GM19238 (cell line): ENCODE results near the gene SLC19A2.
"Not testable (repeated sequence)": the region's sequence is repeated elsewhere in the genome, so short reads cannot be mapped to it uniquely, and the experiment has no call there.

Experiments used
- DNase-seq: peaks from one replicate; pipeline ENCODE4 v3.0.0; 2011; ENCODE audit warnings: low spot score; ENCODE audit not compliant: insufficient read length

SLC19A2 gene

DNA sequence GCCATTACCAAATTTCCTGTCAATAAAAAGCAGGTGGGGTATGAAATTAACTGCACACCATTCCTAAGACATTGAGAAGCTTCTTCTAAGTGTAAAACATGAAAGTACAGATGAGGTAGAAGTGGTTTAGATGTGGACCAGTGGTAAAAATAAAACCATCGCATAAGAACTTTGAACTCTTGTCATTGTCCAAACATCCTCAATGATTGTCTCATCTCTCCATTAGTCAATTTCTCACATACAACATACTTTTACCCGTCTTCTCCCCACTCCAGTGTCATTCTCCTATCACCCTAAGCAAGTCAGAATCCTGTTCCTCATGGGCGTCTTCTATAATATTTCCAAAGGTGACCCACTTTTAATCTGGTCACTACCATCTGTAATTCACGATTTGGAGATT lies 24.3 kb upstream of the SLC19A2 start:
- DNase-seq, result no peak

DNA sequence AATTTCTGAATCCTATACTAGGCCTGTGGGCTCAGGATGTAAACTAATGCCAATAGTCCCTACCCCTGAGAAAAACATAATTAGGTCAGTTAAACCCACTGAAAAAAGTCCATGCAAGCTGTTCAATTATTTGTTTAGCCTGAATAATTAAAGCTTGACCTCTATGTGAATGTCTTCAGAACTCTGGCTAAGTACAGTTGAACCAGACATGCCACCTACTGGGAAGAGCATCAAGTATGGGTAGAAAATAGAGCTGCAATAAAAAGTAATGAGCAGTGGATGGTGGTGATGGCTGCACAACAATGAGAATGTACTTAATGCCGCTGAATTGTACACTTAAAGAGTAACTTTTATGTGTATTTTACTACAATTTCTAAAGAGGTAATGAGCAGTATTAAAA lies 23.6 kb upstream of the SLC19A2 start:
- no peak for DNase-seq

DNA sequence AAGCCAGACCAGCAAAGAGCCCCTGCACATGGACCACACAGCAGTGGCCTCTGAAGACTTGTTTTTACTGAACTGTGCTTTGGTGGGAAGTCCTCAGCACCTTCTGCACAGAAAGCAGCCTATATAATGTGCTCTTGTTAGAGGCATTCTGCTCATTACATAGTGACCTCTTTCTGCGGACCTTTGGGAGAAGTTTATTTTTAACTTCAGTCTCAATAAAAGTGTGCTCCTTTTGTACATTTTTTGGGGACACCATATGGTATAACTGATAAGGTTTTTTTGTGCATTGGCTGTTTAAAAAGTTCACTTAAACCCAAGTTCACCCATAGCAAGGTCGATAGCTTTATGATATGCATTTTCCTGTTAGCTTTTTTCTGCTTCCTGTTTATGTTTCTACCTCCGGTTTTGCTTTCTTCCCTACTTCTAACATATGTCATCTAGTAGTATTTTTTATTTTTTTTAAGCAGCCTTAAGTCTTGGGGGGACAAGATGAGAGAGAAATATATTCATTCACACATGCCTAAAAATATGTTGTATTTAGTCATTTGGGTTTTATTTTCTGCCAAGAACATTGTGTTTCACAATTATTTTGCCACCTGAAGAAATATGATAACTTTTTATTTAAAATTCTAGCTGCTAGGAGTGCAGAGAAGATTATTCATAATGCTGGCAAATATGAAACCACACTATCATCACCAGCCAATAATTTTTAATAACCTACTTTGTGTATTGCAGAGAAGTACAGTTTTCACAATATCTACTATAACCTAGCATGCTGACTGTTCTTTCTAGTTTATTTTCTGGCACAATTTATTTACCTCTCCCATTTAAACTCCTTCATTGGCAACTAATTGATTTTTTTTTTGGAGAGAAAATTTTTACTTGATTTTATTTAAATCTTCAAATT lies 22.9 kb upstream of the SLC19A2 start:
- no peak for DNase-seq

DNA sequence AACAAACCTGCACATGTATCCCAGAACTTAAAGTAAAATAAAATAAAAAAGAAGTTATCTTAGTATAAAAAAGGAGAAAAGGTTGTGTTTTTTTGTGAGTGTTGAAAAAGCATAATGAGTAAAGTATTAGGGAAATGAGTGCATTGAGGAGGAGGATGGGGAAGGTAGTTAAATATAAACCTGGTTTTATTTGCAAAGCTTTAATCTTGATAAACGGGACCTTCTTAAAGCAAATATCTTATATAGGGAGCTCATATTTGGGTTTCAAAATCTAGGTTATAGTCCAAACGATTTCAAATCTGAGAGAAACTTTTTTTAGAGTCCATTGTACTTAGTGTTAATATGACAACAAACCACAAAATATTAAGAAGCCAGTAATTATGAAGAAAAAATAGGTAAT lies 21.7 kb upstream of the SLC19A2 start:
- no peak for DNase-seq

DNA sequence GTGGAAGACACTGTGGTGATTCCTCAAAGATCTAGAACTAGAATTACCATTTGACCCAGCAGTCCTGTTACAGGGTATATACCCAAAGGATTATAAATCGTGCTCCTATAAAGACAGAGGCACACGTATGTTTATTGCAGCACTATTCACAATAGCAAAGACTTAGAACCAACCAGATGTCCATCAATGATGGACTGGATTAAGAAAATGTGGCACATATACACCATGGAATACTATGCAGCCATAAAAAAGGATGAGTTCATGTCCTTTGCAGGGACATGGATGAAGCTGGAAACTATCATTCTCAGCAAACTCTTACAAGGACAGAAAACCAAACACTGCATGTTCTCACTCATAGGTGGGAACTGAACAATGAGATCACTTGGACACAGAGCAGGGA lies 17.9 kb upstream of the SLC19A2 start:
- DNase-seq, result not testable (repeated sequence)

DNA sequence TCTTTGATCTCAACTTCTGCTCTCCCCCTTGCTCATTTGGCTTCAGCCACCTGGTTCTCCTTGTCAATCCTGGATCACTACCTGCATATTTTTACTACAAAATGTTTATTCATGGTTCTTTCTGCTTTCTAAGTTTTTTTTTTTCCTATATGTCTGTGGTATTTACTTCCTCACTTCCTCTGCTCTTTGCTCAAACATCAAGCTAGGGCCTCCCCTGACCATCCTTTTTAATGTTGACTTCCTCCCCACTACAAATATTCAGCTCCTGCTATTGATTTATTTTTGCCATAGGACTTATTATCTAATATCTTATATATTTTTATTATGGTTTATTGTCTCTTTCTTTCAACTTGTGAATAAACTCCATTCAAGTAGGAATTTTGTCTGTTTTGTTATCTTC lies 14.1 kb upstream of the SLC19A2 start:
- no peak for DNase-seq

DNA sequence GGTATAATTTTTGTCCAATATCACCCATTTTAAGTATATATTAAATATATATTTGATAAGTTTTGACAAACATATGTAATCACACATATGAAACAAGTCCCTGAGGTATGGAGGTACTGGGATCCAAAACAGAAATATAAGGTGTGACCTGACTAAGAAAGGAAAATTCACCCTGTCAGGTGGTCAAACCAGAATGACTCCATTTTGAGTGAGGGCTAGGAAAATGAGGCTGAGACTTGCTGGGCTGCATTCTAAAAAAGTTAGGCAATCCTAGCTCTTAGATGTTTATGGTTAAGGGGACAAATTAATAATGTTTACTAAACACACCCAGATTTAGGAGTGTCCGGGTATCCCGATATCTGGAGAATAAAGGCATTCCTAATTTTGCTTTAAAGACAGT lies 11.6 kb upstream of the SLC19A2 start:
- no peak for DNase-seq

DNA sequence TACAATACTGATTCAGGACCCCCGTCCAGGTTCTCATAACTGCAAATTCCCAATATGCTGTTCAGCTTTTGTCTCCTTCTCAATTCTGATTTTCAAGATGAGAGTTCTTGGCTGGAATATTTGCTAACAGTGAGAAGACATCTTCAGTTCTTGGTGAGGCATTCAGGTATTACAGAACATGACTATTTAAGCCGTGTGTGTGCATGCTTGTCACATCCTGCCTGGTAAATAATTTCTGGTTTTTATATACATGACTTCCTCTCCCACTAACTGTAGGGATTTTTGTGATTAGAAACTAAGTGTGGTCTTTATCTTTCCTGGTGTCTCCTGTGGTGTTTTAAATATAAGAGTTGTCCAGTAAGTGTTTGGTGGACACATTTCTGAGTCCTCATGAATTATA lies 10.2 kb upstream of the SLC19A2 start:
- DNase-seq, result no peak

DNA sequence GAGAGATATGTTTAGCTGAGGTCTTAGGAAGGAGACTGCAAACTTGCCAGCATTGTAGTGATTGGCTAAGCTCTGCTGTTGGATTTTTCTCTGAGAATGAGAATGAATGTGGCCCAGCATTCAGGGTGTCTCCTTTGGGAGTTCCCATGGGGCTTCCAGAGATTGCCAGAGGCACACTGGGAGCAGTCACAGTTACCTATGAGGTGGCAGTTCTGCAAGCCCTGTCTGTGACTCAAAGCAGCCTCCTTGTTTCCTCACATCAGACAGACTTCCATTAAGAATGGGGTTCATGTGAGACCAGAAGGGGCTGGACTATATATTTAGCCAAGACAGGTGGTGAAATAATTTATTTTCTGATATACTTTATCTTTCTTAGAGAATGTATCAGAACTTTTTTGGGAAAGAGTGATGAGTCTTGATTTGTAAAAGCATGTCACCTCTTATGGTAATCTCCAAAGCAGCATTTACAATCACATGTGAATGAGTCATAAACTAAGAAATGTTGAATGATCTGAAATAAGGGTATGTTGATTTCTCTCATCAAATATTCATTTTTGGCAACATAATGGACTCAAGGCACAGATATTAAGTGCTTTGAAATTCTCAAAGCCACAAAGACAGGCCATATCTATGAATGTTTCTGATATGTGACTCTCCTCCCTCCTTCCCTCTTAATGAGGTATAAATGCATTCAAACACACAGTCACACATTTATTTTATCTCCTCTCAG lies 9.5 kb upstream of the SLC19A2 start:
- no peak for DNase-seq

DNA sequence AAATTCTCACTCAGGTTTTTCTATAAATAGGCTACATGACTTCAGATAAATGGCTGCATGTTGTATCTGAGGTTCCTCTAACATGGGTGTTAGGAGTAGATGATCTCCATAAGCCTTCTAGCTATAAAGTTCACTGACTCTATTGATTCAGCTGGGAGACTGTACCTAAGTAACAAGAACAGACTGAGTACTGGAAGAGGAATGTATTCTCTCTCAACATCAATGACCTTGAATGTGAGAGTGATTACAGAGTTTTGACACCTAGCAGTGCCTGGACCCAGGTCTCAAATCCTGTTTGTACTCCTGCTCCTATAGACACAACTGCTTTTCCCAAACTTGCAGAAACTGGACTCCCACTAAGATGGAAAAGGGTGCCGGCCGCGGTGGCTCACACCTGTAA lies 8.6 kb upstream of the SLC19A2 start:
- DNase-seq, result no peak

DNA sequence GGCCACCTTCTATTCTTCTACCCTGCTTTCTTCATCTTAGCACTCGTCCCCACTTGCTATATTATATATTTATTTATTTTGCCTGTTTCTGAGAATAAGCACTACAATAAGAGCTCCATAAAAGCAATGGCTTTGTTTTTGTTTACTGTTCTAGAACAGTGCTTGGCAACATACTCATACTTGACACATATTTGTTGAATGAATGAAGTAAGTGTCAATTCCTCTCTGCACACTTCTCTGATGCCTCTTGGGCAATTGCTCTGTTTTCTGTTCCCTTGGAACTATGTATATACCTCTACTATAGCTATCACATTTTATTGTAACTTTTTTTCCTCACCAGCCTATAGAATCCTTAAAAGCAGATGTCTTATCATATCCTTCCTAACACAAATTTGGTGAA lies 7.5 kb upstream of the SLC19A2 start:
- no peak for DNase-seq

DNA sequence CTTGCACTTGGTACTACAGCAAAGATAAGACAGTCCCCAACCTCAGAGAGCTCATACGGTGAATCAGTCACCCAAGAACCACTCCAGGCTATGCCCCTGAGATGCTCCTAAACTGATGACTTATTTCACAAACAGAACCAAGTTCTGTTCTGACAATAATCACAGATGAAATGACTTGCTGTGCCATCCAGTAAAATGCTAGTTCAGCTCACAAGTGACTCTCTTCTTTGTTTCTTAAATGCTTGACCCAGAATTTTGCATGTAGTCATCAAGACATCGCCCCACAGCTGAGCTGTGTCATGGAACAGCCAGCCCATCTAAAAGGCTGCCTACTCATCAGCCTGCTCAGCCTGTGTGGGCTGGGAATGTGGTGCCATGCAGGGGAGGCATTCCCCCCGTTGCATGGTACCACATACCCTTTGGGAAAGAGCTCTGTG lies 6.1 kb upstream of the SLC19A2 start:
- no peak for DNase-seq

DNA sequence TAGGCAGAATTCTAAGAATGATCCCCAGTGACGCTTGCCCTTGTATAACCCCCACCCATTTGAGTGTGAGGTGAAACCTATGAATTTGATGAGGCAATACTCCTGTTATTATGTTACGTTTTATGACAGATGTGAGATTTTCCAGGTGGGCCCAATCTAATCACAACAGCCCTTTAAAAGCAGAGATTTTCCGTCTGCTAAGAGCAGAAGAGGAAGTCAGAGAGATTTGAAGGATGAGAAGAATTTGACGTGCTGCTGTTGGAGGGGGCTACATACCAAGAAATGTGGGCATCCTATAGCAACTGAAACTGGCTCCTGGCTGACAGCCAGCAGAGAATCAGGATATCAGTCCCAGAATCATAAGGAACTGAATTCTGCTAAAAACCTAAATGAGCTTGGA lies 2.4 kb upstream of the SLC19A2 start:
- no peak for DNase-seq

DNA sequence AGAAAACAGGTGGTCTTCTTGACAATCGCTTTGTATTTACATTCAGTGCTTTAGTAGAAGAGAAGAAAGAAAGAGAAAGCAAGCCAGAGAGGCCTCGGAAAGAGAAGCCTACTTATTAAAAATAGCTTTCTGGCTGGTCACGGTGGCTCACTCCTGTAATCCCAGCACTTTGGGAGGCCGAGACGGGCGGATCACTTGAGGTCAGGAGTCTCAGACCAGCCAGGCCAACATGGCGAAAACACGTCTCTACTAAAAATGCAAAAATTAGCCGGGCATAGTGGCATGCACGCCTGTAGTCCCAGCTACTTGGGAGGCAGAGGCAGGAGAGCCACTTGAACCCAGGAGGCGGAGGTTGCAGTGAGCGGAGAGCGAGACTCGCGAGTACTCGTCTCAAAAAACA lies 1.8 kb upstream of the SLC19A2 start:
- no peak for DNase-seq

DNA sequence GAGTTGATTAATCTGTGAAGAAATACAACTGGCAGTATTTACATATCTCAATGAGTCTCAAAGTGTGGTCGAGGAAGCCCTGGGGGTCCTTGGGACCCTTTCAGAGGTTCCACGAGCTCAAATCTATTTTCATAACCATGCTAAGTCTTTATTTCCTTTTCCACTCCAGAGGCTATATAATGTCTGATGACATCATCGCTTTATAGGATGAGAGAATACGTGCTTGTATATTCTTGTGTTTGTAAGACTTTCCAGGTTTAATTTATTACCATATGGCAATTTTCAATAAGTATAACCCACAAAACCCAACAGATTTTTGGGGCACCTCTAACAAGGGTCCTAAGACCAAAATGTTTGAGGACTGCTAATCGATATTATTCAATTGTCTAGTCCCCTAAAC lies 1.4 kb upstream of the SLC19A2 start:
- DNase-seq, result no peak

DNA sequence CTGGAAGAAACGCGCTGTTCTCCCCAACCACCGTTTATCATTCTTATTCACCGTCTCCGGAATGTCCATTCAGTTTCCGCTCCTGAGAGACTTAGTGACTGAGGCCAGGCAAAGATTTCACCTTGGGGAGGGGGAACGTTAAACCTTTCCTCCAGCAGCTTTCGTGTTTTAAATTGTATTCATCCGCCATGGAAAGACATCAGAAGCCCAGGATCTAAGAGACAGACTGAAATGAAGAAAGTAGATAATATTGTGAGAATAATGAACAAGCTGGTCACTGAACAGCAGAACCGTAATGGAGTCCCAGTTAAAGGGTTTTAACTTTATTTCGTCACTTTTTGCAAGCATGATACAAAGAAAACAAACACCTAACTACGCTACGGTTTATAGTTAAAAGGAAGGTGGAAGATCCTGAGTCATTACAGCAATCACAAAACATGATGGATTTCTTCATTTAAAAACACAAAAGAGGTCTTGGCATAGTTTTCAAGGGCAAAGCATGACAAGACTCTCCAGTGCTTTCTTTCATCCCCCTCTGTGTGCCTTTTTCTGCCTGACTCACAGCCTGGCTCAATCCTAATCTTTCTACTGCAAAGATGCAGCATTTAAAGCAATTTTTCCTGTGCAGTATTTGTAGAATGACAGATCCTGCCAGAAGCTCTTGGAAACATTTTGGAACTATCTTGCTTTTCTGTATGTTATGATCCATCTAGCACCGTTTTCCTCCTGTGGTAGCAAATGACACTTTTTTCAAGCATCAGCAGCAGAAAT lies 722 bp upstream of the SLC19A2 start:
- no peak for DNase-seq

DNA sequence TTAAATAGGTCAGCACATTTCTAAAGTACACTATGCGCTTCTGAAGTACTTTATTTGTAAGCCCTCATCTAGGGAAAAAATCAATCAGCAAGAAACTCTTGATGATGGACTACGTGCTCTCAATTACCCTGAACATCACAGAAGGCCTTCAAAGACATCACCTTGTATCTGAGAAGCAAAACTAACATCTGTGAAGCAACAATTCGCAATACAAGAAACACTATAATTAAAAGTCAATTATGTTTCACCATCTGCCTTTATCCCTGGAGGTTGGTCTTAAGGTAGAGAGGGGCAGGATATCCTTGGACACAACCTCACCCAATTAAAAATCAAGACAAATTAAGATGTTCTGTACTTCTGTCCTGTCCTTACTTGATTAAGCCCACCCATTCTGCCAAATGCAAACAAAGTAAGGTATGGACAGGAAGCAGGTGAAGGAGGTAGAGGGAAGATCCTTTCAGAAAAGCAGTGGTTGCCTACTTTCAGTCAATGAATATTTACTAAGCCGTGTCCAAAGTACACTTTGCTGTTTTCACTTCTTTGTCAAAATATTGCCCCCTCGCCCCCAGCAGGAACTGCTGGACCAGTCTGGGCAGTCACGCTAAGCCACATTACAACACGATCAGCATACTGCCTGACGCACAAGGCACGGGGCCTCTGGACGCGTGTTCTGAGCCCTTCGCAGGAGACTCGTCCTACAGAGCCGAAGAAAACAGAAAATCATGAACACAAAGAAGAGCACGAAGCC lies 887 bp downstream of the SLC19A2 start:
- DNase-seq, result no peak

DNA sequence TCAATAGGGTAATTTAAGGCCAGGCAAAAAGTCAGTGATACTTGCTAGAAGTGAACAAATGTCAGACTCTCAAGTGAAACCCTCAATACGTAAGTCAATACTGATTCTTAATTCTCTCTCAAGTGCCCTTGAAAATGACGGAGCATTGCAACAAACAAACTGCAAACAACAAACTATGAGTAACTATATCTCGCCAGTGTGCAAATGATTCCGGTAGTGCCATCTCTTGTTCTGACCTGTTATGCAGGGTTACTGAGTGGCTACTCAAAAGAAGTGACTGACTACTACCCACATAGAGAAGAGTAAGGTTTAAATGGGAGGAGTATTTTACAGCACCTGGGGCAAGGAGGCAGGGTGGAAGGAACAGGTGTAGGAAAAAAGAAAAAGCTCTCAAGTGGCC lies 1.6 kb downstream of the SLC19A2 start:
- DNase-seq, result no peak

DNA sequence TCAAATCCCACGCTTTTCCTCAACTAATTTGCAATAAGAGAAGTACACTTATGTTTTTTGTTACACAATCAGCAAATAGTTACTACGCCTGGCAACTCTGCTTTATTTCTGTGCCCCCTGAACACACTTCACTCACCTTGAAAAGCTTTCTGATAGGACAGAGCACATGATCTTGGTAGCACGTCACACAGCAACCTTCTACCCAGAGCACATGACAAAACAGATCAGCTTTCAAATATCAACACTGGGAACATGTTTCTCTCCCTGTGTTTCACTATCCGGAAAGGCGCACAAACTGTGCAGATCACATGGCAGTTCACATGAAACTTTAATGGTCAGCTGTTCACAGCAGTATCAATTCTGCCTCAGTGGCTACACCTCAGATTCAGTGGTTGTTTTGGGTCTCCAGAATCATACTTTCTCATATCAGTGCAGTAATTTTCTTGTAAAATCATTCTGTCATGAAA lies 2.2 kb downstream of the SLC19A2 start:
- DNase-seq, result no peak

DNA sequence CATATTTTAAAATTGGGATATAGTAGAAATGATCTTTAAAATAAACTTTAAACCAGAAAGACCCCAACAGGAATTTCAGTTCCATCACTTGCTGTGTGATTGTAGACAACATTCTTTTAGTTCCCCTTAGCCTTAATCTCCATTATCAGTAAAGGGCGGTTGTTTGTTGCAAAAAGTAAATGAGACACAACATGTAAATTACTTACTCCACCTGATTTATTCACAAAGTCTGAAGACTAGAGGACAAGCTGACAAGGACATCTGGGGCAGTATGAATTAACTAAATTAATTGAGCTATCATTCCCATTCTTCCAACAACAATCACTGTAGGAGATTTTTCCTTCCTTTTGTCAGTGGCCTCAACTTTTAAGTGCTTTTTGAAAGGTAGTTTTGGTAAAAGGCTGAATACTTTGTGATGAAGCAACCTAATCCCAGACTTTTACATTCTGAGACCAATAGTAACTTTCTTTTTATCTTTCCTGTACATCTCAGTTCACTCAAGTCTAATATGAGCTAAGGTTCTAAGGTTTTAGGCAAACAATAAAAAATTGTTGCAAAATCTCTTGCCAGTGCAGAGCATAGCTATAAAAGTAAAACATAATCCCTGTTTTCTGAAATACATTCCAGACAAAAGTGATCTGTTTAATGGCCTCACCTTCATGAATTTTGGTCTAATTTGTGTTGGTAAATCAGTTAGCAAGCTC lies 6.2 kb downstream of the SLC19A2 start:
- no peak for DNase-seq
